Measurements from ENCODE around the gene ARID4B. TPM values are rescaled to one million over a fixed set of nuclear protein-coding genes. Genes with fewer than 3 reads are reported as not detected.

ARID4B gene
- total and polyA plus RNA-seq, 2 donors (not counting 1 experiment from before 2014, with no cell fraction given) = 15.3 to 42.4 TPM

DNA sequence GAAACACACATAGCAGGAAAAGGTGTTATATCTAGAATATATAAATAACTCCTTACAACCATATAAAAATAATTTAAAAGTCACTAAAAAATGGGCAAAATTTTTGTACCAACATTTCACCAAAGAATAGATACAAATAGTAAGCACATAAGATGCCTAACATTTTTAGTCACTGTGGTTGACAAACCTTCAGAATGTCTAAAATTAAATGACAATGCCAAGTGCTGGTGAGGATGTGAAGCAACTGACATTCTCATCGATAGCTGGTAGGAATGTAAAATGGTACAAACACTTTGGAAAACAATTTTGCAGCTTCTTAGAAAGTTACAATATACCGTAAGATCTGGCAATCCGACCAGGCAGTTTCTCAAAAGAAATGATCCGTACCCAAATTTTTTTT, 185.0 kb downstream of the ARID4B start:
- no peak for DNase-seq (ENCODE audit: low read depth in 2 of 2)
- TF ChIP-seq EZH2 (IDR thresholded peaks at IDR 0.05; ENCODE audit: low read length, missing control alignments) (no peak), CTCF (conservative IDR thresholded peaks at IDR 0.05 in 1 of 2, IDR thresholded peaks at IDR 0.05 in 1 of 2; ENCODE audit: low read depth in 1 of 2, low read length in 2 of 2) (no peak)
- H3K79me2 ChIP-seq (ENCODE audit: control insufficient read depth, insufficient read depth, low read length) = no peaks in the 10 kb centered on the region
- H3K27ac ChIP-seq (ENCODE audit: insufficient read depth, low read length) = no peak overlapping the region
- no peak overlapping the region for H3K9ac ChIP-seq (ENCODE audit: insufficient read depth, low read length)
- peaks cover 14% of the 10 kb centered on the region for H3K36me3 ChIP-seq (ENCODE audit: control insufficient read depth, insufficient read depth, low read length)
- no peaks in the 10 kb centered on the region for H4K20me1 ChIP-seq (ENCODE audit: control insufficient read depth, extremely low read depth, insufficient read depth, low read length)
- H3K27me3 ChIP-seq (ENCODE audit: control insufficient read depth, insufficient read depth, low read length) = no peaks in the 10 kb centered on the region
- no peak overlapping the region for H3K4me2 ChIP-seq (ENCODE audit: extremely low read depth, insufficient read depth, low read length)
- no peak overlapping the region for H3K4me3 ChIP-seq (replicated peaks in 1 of 4; ENCODE audit: control extremely low read depth in 1 of 4, insufficient read depth in 1 of 4, low read depth in 3 of 4, low read length in 4 of 4)
- H3K9me3 ChIP-seq (ENCODE audit: control insufficient read depth, insufficient read depth, low read depth, low read length) = no peaks in the 10 kb centered on the region
- no peak overlapping the region for H2AFZ ChIP-seq (ENCODE audit: low read length)
- H3K4me1 ChIP-seq (ENCODE audit: control insufficient read depth, extremely low read depth, insufficient read depth, low read length) = no peaks in the 10 kb centered on the region

- DNase-seq (ENCODE audit: low read depth in 2 of 2) = no peak
- no peaks in the 10 kb centered on the region for H3K9me3 ChIP-seq (ENCODE audit: control insufficient read depth, insufficient read depth, low read depth, low read length)
- TF ChIP-seq EZH2 (IDR thresholded peaks at IDR 0.05; ENCODE audit: low read length, missing control alignments) = no peak
- no peak for TF ChIP-seq CTCF (conservative IDR thresholded peaks at IDR 0.05 in 1 of 2, IDR thresholded peaks at IDR 0.05 in 1 of 2; ENCODE audit: low read depth in 1 of 2, low read length in 2 of 2)
- H3K9ac ChIP-seq (ENCODE audit: insufficient read depth, low read length) = no peak overlapping the region
- H3K36me3 ChIP-seq (ENCODE audit: control insufficient read depth, insufficient read depth, low read length) = peaks cover 17% of the 10 kb centered on the region
- H3K27ac ChIP-seq (ENCODE audit: insufficient read depth, low read length) = no peak overlapping the region
- H3K79me2 ChIP-seq (ENCODE audit: control insufficient read depth, insufficient read depth, low read length) = no peaks in the 10 kb centered on the region
- H4K20me1 ChIP-seq (ENCODE audit: control insufficient read depth, extremely low read depth, insufficient read depth, low read length) = no peaks in the 10 kb centered on the region
- H3K4me1 ChIP-seq (ENCODE audit: control insufficient read depth, extremely low read depth, insufficient read depth, low read length) = no peaks in the 10 kb centered on the region
- no peak overlapping the region for H3K4me3 ChIP-seq (replicated peaks in 1 of 4; ENCODE audit: control extremely low read depth in 1 of 4, insufficient read depth in 1 of 4, low read depth in 3 of 4, low read length in 4 of 4)
- H3K4me2 ChIP-seq (ENCODE audit: extremely low read depth, insufficient read depth, low read length) = no peak overlapping the region
- no peak overlapping the region for H2AFZ ChIP-seq (ENCODE audit: low read length)
- H3K27me3 ChIP-seq (ENCODE audit: control insufficient read depth, insufficient read depth, low read length) = no peaks in the 10 kb centered on the region
These were observed 188.7 kb downstream of the ARID4B start for GRCh38 chr1:235139315-235139714.

GRCh38 chr1:235138821-235139220, 189.2 kb downstream of the ARID4B start:
- Histone ChIP-seq H3K4me3 (replicated peaks in 1 of 4; ENCODE audit: control extremely low read depth in 1 of 4, insufficient read depth in 1 of 4, low read depth in 3 of 4, low read length in 4 of 4) (no peak overlapping the region), H3K4me1 (ENCODE audit: control insufficient read depth, extremely low read depth, insufficient read depth, low read length) (no peaks in the 10 kb centered on the region), H3K27me3 (ENCODE audit: control insufficient read depth, insufficient read depth, low read length) (no peaks in the 10 kb centered on the region), H3K79me2 (ENCODE audit: control insufficient read depth, insufficient read depth, low read length) (no peaks in the 10 kb centered on the region), H4K20me1 (ENCODE audit: control insufficient read depth, extremely low read depth, insufficient read depth, low read length) (no peaks in the 10 kb centered on the region), H3K9me3 (ENCODE audit: control insufficient read depth, insufficient read depth, low read depth, low read length) (no peaks in the 10 kb centered on the region), H3K27ac (ENCODE audit: insufficient read depth, low read length) (no peak overlapping the region), H3K4me2 (ENCODE audit: extremely low read depth, insufficient read depth, low read length) (no peak overlapping the region), H3K36me3 (ENCODE audit: control insufficient read depth, insufficient read depth, low read length) (peaks cover 17% of the 10 kb centered on the region), H3K9ac (ENCODE audit: insufficient read depth, low read length) (no peak overlapping the region), H2AFZ (ENCODE audit: low read length) (no peak overlapping the region)
- no peak for DNase-seq (ENCODE audit: low read depth in 2 of 2)
- TF ChIP-seq CTCF (conservative IDR thresholded peaks at IDR 0.05 in 1 of 2, IDR thresholded peaks at IDR 0.05 in 1 of 2; ENCODE audit: low read depth in 1 of 2, low read length in 2 of 2) = no peak
- no peak for TF ChIP-seq EZH2 (IDR thresholded peaks at IDR 0.05; ENCODE audit: low read length, missing control alignments)
